Cerebellar cortex (tissue), 1 donor: Measurements from ENCODE around the gene PAX5.

ENCODE experiments used
- DNase-seq: peaks from one replicate; pipeline ENCODE4 v3.0.0-alpha.2; 2015; ENCODE audit warnings: low spot score

The PAX5 gene

DNA sequence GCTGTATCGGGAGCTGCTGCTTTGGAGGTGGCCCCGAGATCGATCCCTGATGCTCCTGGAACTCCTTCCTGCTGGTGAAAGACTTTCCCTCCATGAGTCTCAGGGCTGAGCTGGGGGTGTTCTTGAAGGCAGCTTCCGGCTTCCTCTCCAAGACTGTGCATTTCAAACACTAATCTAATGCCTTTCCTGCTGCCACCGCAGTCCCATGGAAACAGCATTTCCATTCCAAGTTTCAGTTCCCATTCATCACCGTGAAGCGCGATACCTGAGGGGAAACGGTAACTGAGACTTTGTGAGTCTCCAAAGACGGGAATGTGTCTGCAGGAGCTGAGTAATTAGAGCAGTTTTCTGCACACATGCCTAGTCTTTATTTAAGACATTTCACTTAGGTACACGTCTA lies 230.1 kb downstream of the PAX5 start:
- DNase-seq, result no peak

DNA sequence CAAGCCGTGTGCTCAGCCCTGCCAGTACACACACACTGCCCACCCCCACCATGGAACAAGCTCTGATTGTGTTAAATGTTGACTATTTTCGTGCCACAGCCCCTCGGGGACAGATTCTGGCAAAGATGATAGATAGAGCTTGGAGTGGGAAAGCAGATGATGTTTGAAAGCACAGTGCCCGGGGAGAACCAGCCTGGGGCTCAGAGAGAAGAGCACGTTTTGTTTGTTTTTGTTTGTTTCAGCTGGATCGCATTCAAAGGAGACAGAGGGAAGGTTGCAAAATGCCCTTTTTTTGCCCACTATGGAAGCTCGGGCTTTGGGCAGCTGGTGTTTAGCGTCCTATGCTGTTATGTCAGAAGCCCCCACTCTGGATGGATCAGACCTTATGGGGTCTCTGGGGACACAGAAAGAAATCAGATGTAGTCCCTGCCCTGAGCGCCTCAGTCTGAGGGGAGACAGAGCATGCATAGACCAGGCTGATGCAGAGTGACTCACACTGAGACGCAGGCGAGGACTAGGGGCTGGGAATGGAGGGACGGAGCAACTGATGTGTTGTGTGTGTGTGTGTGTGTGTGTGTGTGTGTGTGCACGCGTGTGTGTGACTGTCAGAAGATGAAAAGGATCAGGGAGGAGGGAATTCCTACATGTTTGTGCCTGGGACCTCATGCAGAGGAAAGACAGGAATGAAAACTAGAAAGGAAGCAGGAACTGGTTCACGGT lies 231.7 kb downstream of the PAX5 start:
- DNase-seq, result no peak

DNA sequence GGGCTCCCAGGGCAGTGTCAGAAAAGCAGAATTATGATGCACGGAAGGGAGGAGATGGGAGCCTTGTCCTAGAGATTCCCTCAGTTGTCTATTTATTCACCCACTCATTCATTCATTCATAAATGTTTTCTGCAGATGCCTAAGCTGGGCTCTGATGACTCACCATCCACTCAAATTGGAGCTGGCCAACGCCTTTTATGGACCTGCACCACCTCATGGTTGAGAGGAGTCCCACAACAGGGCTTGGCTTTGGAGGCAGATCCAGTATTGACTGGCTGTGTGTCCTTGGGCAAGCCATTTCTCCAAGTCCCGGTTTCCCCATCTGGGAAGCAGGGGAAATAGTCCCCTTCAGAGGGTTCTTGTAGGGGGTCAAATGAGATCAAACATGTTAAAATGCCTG lies 233.6 kb downstream of the PAX5 start:
- no peak for DNase-seq

DNA sequence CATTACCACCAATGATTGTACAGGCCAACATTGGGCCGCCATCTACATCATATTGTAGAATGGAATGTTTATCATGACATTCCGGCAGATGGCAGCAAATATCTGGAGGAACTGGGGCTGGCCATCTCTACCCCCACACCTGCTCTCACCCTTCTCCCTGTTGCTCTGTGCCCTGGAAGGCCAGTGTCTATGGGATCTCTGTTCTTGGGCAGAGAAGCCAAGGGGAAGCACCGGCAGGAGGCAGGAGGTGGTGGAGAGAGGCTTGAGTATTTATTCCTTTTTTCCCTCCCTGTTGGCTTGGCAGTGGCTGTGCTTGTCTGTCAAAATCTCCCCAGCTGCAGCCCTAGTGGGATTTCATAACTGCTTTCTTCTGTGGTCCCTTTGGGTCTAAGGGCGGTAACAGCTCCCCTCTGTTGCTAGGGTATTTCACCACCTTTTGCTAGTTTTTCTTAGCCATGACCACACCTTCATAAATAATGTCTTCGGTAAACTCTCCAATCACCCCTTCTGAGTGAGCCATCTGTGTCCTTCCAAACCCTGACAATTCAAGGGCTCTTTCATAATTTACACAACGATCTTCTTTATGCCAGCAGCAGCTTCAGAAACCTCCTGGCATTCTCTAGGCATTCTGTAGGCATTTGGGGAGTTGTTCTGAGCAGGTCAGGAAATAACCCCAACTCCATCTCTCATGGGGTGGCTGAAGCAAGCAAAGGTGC lies 235.6 kb downstream of the PAX5 start:
- DNase-seq, result no peak

DNA sequence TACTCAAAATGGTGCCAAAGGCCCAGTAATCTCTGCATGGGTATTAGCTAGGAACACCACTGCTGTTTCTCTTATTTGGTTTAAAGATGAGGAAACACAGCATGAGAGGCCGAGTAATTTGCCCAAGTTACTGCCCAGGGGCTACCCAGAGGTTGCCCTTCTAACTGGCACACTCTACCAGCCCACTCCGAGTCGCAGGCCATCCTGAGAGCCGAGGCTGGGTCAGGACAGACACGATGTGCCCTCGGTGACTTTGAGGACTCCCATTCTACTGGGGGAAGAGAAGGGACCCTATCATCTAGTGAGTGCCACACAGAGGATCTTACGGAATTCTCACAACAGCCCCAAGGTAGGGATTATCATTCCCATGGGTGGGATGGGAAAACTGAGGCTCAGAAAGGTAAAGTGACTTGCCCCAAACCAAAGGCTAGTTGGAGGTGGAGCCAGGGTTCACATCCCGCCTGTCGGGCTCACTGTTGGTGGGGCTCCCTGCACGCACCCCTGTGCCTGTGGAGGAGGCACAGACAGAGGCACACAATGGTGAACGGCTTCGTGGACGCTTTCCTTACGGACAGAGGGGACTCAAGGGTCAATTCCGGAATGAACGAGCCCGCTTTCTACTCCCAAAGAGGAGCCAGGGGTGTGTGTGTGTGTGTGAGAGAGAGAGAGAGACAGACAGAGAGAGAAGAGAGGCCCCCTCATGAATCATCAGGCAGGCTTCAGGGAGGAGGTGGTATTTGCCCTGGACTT lies 236.4 kb downstream of the PAX5 start:
- DNase-seq, result no peak

DNA sequence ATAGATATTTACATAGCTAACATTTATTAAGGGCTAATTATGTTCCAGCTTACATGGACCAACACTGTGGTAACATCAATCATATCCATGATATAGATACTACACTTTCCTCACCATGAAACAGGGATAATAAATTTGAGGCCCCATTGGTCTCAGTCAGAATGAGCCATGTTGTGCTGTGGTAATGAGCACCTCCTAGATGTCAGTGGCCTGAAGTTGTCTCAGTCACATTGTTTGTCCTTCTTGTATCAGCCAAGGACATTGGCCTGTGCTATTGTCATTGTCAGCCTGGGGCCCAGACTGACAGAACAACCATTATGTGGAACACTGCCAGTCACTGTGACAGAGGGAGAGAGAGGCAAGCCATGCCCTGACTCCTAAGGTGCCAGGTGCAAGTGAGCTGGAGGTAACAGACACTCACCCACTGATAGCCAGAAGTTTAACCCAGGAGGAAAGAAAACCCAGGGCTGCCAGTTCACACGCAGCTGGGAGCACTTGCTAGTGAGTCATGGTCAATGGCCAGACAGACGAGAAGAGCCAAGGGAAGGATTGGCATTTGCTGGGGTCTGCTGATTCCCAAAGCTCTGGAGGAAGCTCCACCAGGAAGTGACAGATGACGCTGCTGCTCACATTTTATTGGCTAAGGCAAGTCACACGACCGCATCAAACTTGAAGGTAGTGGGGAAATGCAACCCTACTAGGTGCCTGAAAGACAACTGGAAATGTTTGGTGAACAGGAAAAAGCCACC lies 237.2 kb downstream of the PAX5 start:
- no peak for DNase-seq

DNA sequence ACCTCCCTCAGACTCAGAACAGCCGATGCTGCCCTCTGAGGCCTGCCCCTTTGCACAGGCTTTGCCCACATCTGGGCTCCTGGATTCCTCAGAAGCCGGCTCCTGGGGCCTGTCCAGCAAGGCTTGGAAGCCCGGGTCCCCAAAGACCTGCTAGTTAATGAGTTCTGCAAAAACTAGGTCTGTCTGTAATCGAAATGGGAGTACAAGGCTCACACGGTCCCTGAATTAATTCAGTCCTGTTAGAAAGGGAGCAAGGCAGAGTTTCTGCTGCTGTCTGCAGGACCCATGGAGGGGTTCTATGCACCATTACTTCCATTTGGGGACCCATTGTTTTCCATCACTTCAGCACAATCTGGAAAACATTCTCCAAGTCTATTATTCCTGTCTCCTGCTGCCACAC lies 239.6 kb downstream of the PAX5 start:
- no peak for DNase-seq

DNA sequence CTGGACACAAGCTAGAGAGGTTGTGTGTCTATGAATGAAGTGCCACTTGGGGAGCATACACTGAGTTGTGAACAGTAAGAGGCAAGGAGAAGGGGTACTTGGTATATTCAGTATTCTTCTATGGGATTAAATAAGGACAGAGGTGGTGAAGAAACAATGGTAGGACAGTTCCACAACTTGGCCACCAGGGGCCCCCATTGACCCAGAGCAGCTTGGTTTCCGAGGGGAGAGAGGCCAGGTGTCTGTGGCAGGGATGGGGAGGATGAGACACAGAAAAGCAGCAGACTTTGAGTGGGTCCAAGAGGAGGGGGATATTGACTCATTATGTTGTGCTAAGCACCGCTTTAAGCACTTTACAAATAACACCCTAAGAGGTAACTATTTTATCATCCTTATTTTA lies 240.8 kb downstream of the PAX5 start:
- DNase-seq, result no peak

DNA sequence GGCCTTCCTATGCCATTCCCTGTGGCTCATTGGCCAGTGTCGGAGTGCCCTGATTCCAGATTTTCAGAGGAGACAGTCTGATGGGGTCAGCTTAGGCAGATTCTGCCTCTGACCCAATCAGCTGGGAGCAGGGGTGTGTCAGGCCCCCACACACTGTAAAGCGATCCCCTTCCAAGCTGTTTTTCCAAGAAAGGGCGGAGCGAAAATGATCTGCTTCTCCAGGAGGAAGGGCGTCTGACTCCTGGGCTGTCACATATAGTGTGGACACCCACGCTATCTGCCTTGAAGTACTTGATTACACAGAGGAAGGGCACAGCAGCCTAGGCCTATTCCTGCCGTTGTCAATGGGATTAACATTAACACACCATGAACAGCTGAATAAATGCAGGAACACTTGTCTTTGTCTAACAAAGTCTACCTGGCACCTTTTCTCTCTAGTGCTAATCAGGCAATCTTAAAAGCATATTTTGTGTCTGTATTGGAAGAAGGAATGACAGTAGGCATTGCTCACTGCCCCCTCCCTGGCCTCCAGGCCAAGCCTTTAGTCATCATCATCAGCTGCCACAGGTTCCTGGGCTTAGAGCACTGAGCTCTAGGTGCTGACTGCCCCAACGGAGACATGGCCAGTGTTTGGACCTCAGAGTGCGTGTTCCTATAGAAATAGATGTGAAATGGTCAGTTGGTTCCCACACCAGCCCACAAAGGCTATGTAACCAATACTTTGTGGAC lies 242.7 kb downstream of the PAX5 start:
- DNase-seq, result no peak

DNA sequence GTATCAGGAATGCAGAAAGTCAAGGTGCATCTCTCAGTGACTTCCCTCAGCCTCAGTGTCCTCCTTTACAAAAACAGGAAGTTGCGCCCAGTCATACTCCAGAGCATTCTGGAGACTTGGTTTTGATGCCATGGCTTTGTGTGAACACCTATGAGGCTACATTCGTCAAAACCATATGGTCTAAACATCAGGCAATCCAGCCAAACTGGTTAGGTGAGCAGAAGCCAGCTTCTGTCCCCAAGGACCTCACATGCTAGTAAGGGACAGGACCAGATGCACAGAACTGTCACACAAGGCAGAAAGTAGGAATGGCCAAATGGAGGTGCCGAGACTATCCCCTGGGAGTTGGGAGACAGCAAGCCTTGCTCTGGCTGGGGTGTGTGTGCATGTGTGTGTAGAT lies 244.2 kb downstream of the PAX5 start:
- DNase-seq, result no peak

DNA sequence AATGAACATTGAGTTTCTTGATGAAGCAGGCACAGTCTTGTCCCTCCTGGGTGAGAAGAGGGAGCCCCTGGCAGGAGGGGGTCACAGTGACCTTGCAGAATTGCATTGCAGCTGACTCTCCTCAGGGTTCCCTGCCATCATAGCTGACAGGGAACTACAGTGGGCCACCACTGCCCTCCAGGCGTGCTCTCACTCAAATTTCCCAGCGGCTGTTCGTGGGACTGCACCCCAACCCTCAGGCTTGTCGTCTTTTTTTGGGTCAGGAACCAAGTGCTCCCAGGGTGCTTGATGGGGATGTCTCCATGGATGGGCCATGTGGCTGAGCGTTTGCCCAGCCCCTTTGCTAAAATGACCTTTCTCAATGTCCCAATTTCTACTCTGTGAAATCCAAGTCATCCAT lies 245.5 kb downstream of the PAX5 start:
- DNase-seq, result no peak

DNA sequence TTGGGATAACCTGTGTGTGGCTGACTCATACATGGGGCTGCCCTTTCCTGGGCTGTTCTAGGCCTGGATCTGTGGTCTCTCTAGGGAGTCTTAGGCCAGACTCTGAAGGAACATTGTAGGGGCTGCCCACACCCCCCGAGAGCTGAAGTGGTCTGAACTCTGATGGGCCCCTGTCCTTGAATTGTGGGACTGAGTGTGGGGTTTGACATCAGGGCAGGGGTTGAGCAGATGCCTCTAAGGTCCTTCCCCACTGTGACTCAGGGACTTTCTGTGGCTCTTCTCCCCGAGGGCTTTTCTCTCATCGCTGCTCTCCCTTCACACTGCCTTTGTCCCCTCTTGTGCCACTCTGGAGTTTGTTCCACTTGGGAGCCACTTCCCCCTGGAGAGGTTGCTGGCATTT lies 246.4 kb downstream of the PAX5 start:
- no peak for DNase-seq
